ENCODE results near the gene PARS2. TPM values are rescaled to one million over a fixed set of nuclear protein-coding genes. Genes with fewer than 3 reads are reported as not detected.

PARS2 gene
- total RNA-seq, 8 experiments from 2014 or later, result 4.4 to 11.3 (median 8.4) TPM

DNA sequence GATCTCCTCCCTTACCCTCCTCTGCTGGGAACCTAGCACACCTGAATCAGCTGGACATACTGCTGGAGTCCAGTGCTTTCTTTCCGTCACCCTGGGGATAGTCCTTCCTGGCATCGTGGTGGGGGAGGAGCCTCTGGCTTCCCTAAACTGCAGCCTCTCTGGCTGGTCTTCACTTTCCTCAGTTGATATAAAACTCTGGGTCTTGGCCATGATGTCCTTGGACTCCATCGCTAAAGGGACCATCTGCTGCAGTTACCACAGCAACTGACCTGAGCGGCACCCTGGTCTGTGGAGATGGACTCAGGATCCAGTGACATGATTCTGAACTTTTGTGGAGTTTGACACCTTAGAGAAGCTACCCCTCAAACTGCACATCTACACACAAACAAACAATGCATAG lies 22.8 kb downstream of the PARS2 start:
- H3K4me3 ChIP-seq, result no peak overlapping the region
- no peak overlapping the region for H3K27ac ChIP-seq
- in situ Hi-C loops (cut with MboI; ENCODE audit: low pct_unique_long_range_greater_than_20kb in 2 of 9, low sequenced_read_pairs in 9 of 9, unreplicated experiment in 9 of 9), result no loop called here
- no peaks in the 10 kb centered on the region for H3K4me1 ChIP-seq (replicated peaks in 1 of 2)
- 90 to 100% (median 95%) methylated on average over 1 to 3 of the region's 4 CpGs; no CpG with 5 or more reads in 5 of the 10 experiments for WGBS, 10 experiments
- ATAC-seq (replicated peaks in 6 of 8), result no peak

DNA sequence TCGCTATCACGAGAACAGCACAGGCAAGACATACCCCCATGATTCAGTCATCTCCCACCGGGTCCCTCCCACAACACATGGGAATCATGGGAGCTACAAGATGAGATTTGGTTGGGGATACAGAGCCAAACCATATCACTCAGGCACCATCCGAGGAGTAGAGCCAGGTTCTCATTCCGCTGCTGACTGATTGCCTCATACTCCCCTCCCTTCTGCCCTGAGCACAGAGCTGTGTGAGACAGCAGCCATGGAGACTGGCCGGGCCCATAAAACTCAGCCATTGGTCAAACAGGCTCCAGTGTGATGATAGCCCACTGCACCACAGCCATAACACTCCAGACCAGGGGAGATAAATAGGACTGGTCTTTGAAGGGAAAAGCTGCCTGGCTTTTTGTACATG lies 26.1 kb downstream of the PARS2 start:
- no peak overlapping the region for H3K27ac ChIP-seq
- H3K4me1 ChIP-seq (replicated peaks in 1 of 2), result no peaks in the 10 kb centered on the region
- in situ Hi-C loops (cut with MboI; ENCODE audit: low pct_unique_long_range_greater_than_20kb in 2 of 9, low sequenced_read_pairs in 9 of 9, unreplicated experiment in 9 of 9), result no loop called here
- ATAC-seq (replicated peaks in 6 of 8), result peak in 1 of 8 experiments; percentile 12
- H3K4me3 ChIP-seq, result no peak overlapping the region
- 93 to 100% (median 97%) methylated on average over 3 to 5 of the region's 6 CpGs; no CpG with 5 or more reads in 6 of the 10 experiments for WGBS, 10 experiments

DNA sequence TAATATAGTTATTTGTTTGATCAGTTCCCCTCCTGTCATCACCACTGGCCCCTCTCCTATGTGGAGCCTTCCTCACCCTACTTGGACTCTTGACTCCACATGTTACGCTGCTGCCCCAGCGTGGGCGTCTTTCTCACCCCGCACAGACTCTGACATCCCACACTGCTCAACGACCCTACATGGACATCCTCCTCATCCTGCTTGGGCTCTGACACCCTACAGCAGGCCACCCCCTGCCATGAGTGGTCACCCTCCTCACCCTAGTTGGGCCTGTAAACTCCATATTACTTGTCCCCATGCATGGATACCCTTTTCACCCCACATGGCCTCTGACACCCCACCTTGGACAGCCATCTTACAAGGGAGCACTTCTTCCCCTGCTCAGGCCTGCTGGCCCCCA lies 27.6 kb downstream of the PARS2 start:
- no peak overlapping the region for H3K27ac ChIP-seq
- in situ Hi-C loops (cut with MboI; ENCODE audit: low pct_unique_long_range_greater_than_20kb in 2 of 9, low sequenced_read_pairs in 9 of 9, unreplicated experiment in 9 of 9), result no loop called here

DNA sequence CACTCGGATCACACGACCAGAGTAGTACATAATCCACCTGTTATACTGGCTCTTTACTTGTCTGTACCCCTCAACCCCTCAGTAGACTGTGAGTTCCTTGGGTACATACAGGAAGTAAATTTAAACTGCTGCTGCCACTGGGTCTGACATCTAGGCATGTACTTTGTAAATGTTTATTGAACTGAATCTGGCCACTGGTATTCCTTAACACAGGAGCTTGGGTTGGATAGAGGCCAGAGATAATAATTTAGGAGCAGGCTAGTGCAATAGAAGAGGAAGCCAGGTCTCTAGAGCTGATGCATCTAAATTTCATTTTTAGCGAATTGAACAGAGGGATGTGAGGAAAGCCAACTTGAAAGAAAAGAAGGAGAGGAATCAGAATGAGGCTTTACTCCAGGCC lies 36.3 kb downstream of the PARS2 start:
- H3K4me3 ChIP-seq, result no peak overlapping the region
- WGBS, 10 experiments, result 80 to 100% (median 90%) methylated on average over 1 to 3 of the region's 3 CpGs; no CpG with 5 or more reads in 1 of the 10 experiments
- in situ Hi-C loops (cut with MboI; ENCODE audit: low pct_unique_long_range_greater_than_20kb in 2 of 9, low sequenced_read_pairs in 9 of 9, unreplicated experiment in 9 of 9), result no loop called here
- no peak overlapping the region for H3K27ac ChIP-seq
- ATAC-seq (replicated peaks in 6 of 8), result no peak
- H3K4me1 ChIP-seq (replicated peaks in 1 of 2), result no peaks in the 10 kb centered on the region

More for the DNA sequence above, 27.6 kb downstream of the PARS2 start:
- Histone ChIP-seq H3K4me3 (no peak overlapping the region), H3K4me1 (replicated peaks in 1 of 2) (no peaks in the 10 kb centered on the region)
- ATAC-seq (replicated peaks in 6 of 8), result no peak
- 84 to 100% (median 93%) methylated on average over 2 to 5 of the region's 5 CpGs; no CpG with 5 or more reads in 4 of the 10 experiments for WGBS, 10 experiments

DNA sequence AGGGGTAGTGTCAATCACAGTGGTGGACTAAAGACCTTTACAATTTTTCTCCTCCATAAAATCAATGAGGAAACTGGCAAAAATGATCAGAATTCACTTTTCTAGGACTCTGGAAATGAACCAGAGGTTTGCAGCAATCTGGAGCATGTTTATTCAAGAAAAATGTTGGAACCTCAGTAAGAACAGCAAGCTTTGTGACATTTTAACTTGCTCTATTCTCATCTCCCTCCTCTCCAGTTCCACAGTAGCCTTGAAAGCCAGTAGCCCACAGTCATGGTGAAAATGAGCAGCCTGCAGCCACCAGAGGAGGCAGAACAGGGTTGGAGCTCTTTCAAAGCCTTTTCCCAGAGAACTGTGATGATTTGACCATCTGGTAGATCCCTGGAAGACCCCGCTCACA lies 39.6 kb downstream of the PARS2 start:
- no peak overlapping the region for H3K27ac ChIP-seq
- in situ Hi-C loops (cut with MboI; ENCODE audit: low pct_unique_long_range_greater_than_20kb in 2 of 9, low sequenced_read_pairs in 9 of 9, unreplicated experiment in 9 of 9), result no loop called here
- WGBS, 10 experiments, result 67 to 100% (median 100%) methylated on average over 1 of the region's 1 CpG; no CpG with 5 or more reads in 3 of the 10 experiments
- no peaks in the 10 kb centered on the region for H3K4me1 ChIP-seq (replicated peaks in 1 of 2)
- no peak for ATAC-seq (replicated peaks in 6 of 8)
- H3K4me3 ChIP-seq, result no peak overlapping the region

DNA sequence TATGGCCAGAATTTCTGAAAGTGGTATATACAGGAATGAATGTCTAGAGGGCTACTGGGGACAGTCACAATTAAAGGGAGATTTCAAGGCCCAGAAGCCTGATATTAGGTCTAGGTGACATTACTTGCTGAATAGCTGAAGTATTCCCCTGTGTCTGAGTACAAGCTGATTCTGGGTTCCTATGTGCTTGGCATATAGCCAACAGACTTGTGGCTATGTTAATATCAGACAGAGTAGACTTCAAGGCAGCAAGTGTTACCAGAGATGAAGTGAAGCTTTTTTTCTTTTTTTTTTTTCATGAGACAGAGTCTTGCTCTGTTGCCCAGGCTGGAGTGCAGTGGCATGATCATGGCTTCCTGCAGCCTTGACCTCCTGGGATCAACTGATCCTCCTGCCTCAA lies 40.3 kb downstream of the PARS2 start:
- in situ Hi-C loops (cut with MboI; ENCODE audit: low pct_unique_long_range_greater_than_20kb in 2 of 9, low sequenced_read_pairs in 9 of 9, unreplicated experiment in 9 of 9), result no loop called here

DNA sequence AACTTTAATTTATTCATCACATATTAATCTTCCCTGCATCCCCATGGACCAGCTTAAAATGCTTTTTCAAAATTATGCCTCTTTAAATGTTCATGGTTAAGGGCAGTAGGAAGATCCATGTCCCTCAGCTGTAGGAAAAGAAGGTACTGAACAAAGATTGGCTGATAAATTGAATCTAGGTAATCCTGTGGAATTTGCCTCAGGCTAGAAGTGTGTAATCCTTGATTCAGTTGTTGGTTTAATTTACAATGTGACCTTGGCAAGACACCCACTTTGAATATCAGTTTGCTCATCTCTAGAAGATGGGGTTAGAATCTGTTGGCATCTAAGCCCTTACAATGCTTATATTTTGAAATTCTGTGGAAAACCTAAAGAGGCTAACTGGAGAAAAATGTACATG lies 42.6 kb downstream of the PARS2 start:
- no peak overlapping the region for H3K27ac ChIP-seq
- no peak overlapping the region for H3K4me3 ChIP-seq
- ATAC-seq (replicated peaks in 6 of 8), result no peak
- in situ Hi-C loops (cut with MboI; ENCODE audit: low pct_unique_long_range_greater_than_20kb in 2 of 9, low sequenced_read_pairs in 9 of 9, unreplicated experiment in 9 of 9), result no loop called here
- H3K4me1 ChIP-seq (replicated peaks in 1 of 2), result peaks cover under 1 to 2% of the 10 kb centered on the region in 2 donors

More for the DNA sequence above, 40.3 kb downstream of the PARS2 start:
- H3K4me3 ChIP-seq, result no peak overlapping the region
- H3K27ac ChIP-seq, result no peak overlapping the region
- H3K4me1 ChIP-seq (replicated peaks in 1 of 2), result no peaks in the 10 kb centered on the region
- no peak for ATAC-seq (replicated peaks in 6 of 8)

DNA sequence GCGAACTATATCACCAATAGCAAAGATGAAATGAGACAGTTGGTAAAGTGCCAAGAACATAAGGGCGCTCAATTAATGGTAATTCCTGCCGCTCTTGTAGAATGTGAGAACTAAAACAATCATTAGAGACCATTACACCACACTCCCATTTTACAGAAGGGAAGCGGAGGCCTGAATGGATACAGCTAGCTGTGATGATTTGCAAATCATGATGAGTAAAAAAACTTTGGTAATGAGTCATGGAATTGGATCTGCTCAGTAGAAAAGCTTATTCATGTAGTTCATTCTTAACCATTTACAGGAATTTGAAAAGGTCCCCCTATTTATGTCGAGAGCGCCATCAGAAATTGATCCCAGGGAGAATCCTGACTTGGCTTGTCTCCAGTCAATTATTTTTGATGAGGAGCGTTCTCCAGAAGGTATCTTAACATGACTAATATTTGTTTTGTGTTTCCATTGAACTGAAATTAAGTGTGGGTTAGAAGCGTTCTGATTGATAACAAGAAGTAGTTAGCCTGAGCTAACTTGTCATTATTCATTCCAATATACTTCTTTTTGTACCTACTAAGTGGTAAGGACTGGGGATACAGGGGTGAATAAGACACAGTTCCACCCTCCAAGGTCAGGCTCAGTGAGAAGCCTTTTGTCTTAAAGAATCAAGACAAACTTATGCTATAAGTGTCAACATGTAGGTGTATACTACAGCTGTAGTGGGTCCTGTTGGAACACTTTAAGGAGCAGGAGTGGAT lies 47.9 kb downstream of the PARS2 start:
- peak in 2 of 8 experiments; percentile 67 to 69 for ATAC-seq (replicated peaks in 6 of 8)
- in situ Hi-C loops (cut with MboI; ENCODE audit: low pct_unique_long_range_greater_than_20kb in 2 of 9, low sequenced_read_pairs in 9 of 9, unreplicated experiment in 9 of 9), result no loop called here
- WGBS, 10 experiments, result 0 to 92% (median 39%) methylated on average over 2 to 8 of the region's 8 CpGs
- Histone ChIP-seq H3K4me1 (replicated peaks in 1 of 2) (peaks cover 8 to 9% of the 10 kb centered on the region in 2 donors), H3K27ac (no peak overlapping the region), H3K4me3 (peak overlapping the region; percentile 66 to 97 (median 86))

DNA sequence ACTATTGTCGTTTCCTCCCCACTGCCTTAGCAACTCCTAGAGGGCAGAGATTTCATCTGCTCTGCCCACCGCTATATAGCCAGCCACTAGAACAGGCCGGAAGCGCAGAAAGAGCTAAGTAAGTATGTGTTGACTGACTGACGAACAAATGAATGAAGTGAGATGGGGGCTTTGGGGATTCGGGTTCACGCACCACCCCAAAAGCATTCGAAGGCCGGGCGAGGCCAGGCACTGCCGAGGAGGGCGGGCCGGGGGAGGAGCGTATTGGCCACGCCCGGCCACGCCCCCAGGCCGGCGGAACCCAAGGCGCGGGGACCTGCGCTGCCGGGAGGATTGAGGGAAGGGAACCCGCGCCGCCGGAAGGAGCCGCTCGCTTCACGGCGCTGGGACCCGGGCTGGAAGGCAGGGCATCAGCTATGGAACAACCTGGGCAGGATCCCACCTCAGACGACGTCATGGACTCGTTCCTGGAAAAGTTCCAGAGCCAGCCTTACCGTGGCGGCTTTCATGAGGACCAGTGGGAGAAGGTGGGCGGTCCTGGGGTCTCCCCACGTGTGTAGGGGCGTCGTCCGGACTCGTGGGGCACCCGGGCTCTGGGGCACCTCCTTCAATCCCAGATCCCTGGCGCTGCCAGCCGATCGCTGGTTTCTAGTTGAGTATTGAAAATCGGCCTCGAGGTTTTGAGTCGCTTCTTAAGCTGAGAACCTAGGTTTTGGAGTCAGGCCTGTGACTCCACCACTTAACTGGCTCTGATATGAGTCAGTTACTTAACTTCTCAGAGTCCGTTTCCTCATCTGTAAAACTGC lies 48.6 kb downstream of the PARS2 start, which contains the start of gene TTC4:
TSS of gene TTC4 (plus strand) at position 369 of the 806 bp plus-strand sequence. CDS start at position 417, 48 bp downstream.
- peak within 1 kb of the TSS; percentile 31 to 44 for H3K27ac ChIP-seq
- in situ Hi-C loops (cut with MboI; ENCODE audit: low pct_unique_long_range_greater_than_20kb in 2 of 9, low sequenced_read_pairs in 9 of 9, unreplicated experiment in 9 of 9), result no loop called here

DNA sequence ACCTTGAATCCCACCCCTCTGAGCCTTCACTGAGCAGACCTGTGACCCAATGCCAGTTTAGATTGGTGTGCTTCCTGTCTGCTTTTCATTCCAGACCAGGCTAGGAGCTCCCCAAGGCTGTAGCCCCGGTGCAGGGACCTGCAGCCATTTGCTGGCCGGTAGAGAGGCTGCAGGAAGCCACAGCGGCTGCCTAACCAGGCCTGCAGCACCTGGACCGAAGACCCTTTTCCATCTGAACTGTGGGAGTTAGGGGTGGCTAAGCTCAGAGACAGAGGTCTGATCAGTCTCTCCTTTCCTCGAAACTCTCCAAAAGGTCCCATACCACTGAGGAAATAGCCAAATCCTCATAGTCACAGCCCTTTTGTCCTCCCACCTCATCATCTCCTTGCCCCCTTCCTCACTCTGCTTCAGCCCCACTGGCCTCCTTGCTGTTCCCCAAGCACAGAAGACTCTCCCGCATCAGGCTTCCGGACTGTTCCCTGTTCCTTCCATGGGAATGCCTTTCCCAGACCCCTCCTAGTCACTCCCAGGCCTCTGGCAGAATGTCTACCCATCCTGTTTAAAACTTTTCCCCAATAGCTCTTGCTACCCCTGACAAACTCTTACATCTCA lies 49.3 kb downstream of the PARS2 start:
- Histone ChIP-seq H3K4me3 (peak overlapping the region; percentile 66 to 97 (median 86)), H3K27ac (no peak overlapping the region), H3K4me1 (replicated peaks in 1 of 2) (peaks cover 8 to 9% of the 10 kb centered on the region in 2 donors)
- ATAC-seq (replicated peaks in 6 of 8), result no peak
- in situ Hi-C loops (cut with MboI; ENCODE audit: low pct_unique_long_range_greater_than_20kb in 2 of 9, low sequenced_read_pairs in 9 of 9, unreplicated experiment in 9 of 9), result no loop called here
- 80 to 100% (median 97%) methylated on average over 1 to 7 of the region's 7 CpGs; no CpG with 5 or more reads in 3 of the 10 experiments for WGBS, 10 experiments

More for the DNA sequence above, 48.6 kb downstream of the PARS2 start, which contains the start of gene TTC4:
- peak; percentile 92 to 99 (median 99) for ATAC-seq (replicated peaks in 6 of 8)
- peaks cover 8 to 9% of the 10 kb centered on the region in 2 donors for H3K4me1 ChIP-seq (replicated peaks in 1 of 2)
- WGBS, 10 experiments, result 0 to 10% (median 6%) methylated on average over 1 to 25 of the region's 51 CpGs; no CpG with 5 or more reads in 3 of the 10 experiments
- peak within 1 kb of the TSS; percentile 66 to 97 (median 86) for H3K4me3 ChIP-seq

DNA sequence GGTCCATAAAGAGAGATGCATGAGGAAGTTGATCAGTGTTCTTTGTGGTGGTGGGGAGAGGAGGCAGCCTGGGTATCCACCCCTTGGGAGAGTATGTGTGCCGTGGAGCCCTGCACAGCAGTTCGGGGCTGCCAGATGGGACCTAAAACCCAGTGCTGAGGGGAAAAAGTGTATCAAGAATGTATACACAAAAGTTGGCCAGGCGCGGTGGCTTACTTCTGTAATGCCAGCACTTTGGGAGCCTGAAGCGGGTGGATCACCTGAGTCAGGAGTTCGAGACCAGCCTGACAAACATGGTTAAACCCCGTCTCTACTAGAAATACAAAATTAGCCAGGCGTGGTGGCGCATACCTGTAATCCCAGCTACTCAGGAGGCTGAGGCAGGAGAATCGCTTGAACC lies 52.8 kb downstream of the PARS2 start:
- in situ Hi-C loops (cut with MboI; ENCODE audit: low pct_unique_long_range_greater_than_20kb in 2 of 9, low sequenced_read_pairs in 9 of 9, unreplicated experiment in 9 of 9), result no loop called here
- peaks cover 5 to 6% of the 10 kb centered on the region in 2 donors for H3K4me1 ChIP-seq (replicated peaks in 1 of 2)
- H3K27ac ChIP-seq, result no peak overlapping the region
- 68 to 100% (median 88%) methylated on average over 2 to 10 of the region's 10 CpGs; no CpG with 5 or more reads in 1 of the 10 experiments for WGBS, 10 experiments
- ATAC-seq (replicated peaks in 6 of 8), result no peak
- no peak overlapping the region for H3K4me3 ChIP-seq

DNA sequence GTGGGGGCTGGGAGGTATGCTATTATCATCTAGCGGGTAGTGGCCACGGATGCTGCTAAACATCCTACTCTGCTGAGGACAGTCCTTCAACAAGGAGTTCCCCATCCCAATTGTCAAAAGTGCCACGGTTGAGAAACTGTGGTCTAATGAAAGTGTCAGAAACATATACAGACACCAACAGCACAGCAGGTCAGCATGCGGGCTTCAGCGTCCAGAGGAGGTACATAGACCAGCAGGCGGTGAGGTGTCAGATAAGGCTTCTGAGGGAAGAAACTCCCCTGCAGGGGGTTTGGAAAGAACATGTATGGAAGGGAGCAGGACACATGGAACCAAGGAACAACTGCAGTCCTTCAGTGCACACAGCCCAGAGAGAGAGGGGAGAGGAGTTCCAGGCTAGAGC lies 53.5 kb downstream of the PARS2 start:
- H3K4me3 ChIP-seq, result no peak overlapping the region
- ATAC-seq (replicated peaks in 6 of 8), result no peak
- WGBS, 10 experiments, result 60 to 100% (median 73%) methylated on average over 1 to 6 of the region's 6 CpGs; no CpG with 5 or more reads in 3 of the 10 experiments
- peaks cover 3% of the 10 kb centered on the region in 2 donors for H3K4me1 ChIP-seq (replicated peaks in 1 of 2)
- in situ Hi-C loops (cut with MboI; ENCODE audit: low pct_unique_long_range_greater_than_20kb in 2 of 9, low sequenced_read_pairs in 9 of 9, unreplicated experiment in 9 of 9), result no loop called here
- H3K27ac ChIP-seq, result no peak overlapping the region

DNA sequence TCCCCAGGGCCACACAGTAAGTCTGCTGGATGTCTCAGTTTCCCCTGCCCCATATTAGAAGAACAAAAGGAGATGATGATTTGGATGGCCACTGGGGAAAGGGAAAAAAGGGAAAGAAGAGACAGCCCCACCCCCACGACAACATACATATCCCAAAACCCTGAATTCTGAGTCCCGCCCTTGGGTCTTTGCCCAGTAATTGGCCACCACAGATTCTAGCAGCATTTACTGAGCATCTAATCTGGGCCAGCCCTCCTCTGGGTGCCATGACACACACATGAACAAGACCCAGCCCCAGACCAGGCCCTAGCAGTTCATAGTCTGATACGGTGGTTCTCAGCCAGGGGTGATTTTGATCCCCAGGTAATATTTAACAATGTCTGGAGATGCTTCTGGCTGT lies 53.9 kb downstream of the PARS2 start:
- 0 to 83% (median 63%) methylated on average over 1 to 3 of the region's 3 CpGs; no CpG with 5 or more reads in 5 of the 10 experiments for WGBS, 10 experiments
- H3K4me1 ChIP-seq (replicated peaks in 1 of 2), result peaks cover 2 to 3% of the 10 kb centered on the region in 2 donors
- H3K4me3 ChIP-seq, result no peak overlapping the region
- H3K27ac ChIP-seq, result no peak overlapping the region
- ATAC-seq (replicated peaks in 6 of 8), result peak in 2 of 8 experiments; percentile 62 to 66
- in situ Hi-C loops (cut with MboI; ENCODE audit: low pct_unique_long_range_greater_than_20kb in 2 of 9, low sequenced_read_pairs in 9 of 9, unreplicated experiment in 9 of 9), result no loop called here

Data from motor neuron (in vitro differentiated cells).